Stimulated activated CD8-positive, alpha-beta memory T cell treated with anti-CD3 and anti-CD28 coated beads, Interleukin-15, amount 100 ng/mL, for 4 hours (primary cell): ENCODE data around the gene ARHGEF26.
A peak's percentile ranks its signal among the peaks of the same experiment; 100 is the strongest.

ENCODE experiments used
- DNase-seq, 2 donors: peaks; one replicate each; pipeline ENCODE4 v3.0.0-alpha.2; 2020; ENCODE audit warnings: low read depth in 2 of 2

The ARHGEF26 gene

GRCh38 chr3:154252759-154253638 lies 131.8 kb downstream of the ARHGEF26 start:
- DNase-seq: peak; percentile 7 to 23

- no peak for DNase-seq
Measured at GRCh38 chr3:154254527-154254926, 133.3 kb downstream of the ARHGEF26 start.

- no peak for DNase-seq
Measured at GRCh38 chr3:154273381-154273780, 152.2 kb downstream of the ARHGEF26 start.

GRCh38 chr3:154274348-154274747 lies 153.2 kb downstream of the ARHGEF26 start:
- DNase-seq: no peak

- no peak for DNase-seq
Measured at GRCh38 chr3:154275292-154275691, 154.1 kb downstream of the ARHGEF26 start.

GRCh38 chr3:154275965-154276364 lies 154.8 kb downstream of the ARHGEF26 start:
- no peak for DNase-seq

- no peak for DNase-seq
Measured at GRCh38 chr3:154280161-154280560, 159.0 kb downstream of the ARHGEF26 start.

GRCh38 chr3:154285221-154285620 lies 164.0 kb downstream of the ARHGEF26 start:
- DNase-seq: no peak

GRCh38 chr3:154290187-154290586 lies 169.0 kb downstream of the ARHGEF26 start:
- DNase-seq: no peak

GRCh38 chr3:154294016-154294415 lies 172.8 kb downstream of the ARHGEF26 start:
- DNase-seq: no peak

GRCh38 chr3:154301561-154301960 lies 180.4 kb downstream of the ARHGEF26 start:
- DNase-seq: no peak

GRCh38 chr3:154304116-154304786 lies 183.1 kb downstream of the ARHGEF26 start:
- no peak for DNase-seq

GRCh38 chr3:154304936-154305335 lies 183.7 kb downstream of the ARHGEF26 start:
- DNase-seq: no peak

GRCh38 chr3:154307363-154307762 lies 186.2 kb downstream of the ARHGEF26 start:
- no peak for DNase-seq
